GM21576 (cell line): Measurements from ENCODE around the gene HTR3D.
A peak's percentile ranks its signal among the peaks of the same experiment; 100 is the strongest.
"Not testable (repeated sequence)": the region's sequence is repeated elsewhere in the genome, so short reads cannot be mapped to it uniquely, and the experiment has no call there.

Experiments used
- ATAC-seq: cut with Tn5 transposase; IDR thresholded peaks from one replicate; pipeline ENCODE4 v1.9.1; 2021; ENCODE audit warnings: mild to moderate bottlenecking, moderate library complexity; ENCODE audit not compliant: unreplicated experiment

The HTR3D gene

DNA sequence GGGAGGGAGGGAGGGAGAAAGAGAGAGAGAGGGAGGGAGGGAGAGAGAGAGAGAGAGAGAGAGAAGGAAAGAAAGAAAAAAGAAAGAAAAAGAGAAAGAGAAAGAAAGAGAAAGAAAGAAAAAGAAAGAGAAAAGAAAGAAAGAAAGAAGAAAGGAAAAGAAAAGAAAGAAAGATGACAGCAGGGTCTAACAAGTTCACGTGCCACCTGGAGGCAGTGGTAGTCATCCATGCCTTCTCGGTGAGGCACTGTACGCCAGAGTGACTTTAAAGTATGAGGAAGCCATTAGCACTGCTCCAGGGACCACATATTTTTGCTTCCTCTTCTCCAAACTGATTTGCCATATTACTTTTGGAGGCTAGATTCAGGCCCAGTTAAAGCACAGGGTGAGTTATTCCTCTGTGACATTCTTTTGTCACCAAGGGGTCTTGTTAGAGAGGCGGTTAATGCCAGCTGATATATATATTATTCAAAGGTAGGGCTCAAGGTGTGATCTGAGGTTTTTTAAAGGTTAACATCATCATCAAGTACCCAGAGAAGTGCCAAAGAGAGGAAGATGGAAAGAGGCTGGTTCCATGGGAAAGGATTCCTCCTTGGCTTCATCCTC lies at the start of gene HTR3D:
TSS of gene HTR3D (plus strand) at position 556 of the 606 bp plus-strand sequence. CDS start at position 556, 0 bp downstream.
- no peak for ATAC-seq

DNA sequence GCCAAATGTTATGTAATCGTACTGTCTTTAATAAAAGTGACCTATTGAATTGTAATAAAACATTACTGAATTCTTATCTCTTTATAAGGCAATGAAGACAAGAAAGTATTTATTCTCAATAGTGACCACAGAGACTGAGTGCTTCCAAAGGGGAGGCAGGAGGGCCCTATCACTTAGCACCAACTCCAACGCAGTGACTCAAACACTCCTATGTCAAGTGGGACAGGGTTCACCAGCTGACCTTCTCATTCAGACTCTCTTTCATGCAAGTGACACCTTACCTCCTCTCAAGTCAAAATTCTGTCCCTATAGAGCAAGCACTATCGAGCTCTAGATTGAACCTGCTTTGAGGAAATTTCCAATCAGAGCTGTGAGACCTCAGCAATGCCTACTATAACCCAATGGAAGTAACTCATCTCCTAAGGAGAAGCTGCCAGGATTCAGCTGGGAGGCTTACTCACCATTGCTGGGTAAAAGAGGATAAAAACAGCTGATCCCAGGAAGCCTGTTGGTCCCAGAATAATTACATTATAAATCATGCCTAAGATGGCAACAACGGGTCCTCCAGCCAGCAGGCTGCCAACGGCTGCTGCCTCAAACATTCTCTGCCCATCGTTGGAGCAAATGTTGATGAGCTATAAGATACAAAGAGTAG lies 49.4 kb upstream of the HTR3D start:
- no peak for ATAC-seq

- ATAC-seq = no peak
Observed at GRCh38 chr3:183984127-183984740, 47.3 kb upstream of the HTR3D start.

DNA sequence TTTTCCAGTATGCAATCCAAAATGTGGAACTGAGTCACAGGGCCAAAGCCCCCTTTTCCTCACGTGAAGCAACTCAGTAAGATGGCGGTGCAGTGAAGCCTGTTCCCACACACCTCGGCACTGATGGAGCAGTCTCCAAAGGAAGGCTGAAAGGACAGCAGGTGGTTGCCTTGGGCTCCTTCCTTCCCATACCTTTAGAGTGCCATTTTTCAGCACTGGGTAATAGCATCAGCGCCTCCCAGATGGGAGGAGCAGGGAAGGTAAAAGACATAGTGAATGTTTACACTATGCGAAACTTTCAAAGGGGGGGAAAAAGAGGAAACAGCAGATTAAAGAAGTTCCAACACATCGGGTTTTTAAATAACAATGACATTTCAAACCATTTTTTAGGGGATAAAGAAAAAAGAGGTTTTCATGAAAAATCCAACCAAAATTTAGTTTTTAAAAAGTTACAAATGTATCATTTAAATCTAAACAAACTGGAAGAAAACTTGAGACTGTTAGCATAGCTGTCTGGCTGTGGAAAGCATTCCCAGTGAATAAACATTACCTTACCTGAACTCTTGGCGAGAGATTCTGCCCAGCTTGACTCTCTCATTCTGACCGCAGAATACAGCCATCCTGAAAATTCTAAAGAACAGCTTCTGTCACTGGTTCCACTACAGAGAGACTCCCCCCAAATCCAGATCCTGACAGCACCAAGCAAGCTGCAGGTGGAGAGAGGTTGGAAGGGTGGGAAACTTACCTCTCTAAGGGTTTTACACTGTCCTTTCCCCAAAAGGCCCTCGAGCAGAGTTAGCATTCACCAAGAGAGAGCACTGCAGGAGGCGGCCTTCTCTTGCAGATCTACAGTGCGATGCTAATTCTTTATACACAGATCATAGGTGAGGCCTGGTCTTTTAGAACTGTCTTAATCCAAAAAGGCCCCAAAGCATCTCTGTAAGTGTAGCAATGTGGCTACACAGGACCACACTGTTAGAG lies 46.5 kb upstream of the HTR3D start:
- ATAC-seq = no peak

DNA sequence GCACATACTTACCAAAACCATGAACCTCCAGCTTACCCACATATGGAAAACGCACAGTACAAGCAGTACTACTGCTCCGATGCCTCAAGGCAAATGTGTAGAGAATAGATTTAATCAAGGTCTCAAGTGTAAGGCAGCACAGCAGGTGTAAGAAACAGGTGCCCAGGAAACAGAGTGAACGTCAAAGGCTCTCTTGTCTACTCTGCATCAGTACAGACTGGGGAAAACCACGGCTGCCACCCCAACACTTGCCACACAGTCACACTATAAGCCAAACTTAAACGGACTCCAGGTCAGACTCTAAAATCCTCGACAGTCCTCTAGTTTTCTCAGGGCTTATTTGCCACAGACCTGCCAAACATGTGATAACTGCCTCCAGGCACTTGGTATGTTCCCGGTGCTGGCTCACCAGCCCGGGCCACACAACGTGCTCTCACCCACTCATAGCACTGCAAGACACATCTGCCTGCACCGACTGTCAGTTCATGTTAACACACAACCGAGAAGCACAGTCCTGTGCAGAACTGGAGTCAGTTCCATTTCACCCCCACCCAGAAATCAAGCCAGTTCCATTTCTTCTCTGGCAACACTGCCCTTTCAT lies 44.4 kb upstream of the HTR3D start:
- ATAC-seq = no peak

GRCh38 chr3:183988216-183988790 lies 43.2 kb upstream of the HTR3D start:
- no peak for ATAC-seq

- ATAC-seq = no peak
Observed at GRCh38 chr3:183991403-183991802, 40.1 kb upstream of the HTR3D start.

DNA sequence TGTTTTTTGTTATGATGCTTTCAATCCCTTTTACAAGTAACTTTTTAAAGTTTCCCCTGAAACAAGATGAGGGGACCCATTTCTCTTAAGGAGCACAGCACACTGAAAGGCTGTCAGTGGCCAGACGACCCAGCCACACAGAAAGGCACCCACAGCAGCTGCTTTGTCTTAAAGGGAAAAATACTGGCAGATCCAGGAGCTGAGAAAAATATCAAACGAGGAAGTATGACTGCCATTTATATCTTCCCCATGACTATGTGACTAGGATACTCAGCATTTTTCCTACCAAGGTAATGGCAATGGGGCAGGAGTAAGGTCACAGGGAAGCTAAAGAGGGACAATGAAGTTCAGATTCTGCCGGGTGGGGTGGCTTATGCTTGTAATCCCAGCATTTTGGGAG lies 29.8 kb upstream of the HTR3D start:
- ATAC-seq = no peak

DNA sequence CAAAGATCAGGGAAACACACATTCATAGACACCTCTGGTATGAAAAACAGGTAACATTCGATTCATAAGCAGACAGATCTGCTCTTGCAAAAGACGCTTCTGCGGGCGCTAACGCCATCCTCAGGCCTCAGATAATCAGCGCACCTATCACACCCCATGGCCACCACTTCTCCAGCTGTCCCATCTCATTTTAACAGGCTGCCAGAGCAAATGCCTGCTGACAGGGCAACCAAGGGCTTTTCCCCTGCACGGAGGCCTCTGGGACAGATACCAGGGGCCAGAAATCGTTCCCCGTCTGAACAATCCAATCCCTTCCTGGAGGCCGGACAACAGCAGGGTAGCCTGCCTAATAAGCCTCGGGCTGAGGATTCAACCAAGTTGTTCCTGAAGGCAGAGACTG lies 29.1 kb upstream of the HTR3D start:
- ATAC-seq = no peak

DNA sequence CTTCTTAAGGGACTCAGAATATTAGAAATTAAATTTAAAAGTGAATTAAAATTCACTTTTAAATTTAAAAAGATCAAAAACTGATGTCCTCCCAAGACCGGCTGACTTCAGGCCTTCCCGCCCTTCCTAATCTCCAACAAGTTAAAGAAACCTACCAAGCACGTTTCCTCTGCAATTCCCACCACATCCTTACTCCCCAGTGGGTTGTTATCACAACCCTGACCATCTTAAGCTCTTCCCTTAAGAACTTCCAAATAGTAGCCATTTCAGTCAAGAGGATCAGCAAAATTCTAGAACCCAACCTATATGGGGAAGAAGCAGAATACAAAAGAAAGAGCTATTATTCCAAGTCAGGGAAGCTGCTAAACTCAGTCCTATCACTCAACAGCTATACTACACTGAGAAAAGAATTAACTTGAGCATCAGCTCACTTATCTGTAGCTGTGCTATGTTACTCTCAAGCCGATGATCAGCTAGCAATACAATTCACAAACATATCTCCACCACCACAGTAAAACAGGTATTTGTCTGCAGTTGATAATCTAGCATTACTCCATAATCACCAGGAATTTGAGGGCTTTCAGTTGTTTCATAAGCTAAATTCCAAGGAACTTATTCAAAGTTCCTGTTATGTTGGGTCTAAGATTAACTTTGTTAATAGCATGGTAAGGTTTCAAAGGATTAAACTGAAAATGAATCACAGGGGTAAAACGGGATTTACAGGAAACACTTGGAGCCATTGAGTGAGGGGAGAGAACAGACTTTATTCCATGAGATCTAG lies 28.2 kb upstream of the HTR3D start:
- ATAC-seq = no peak

DNA sequence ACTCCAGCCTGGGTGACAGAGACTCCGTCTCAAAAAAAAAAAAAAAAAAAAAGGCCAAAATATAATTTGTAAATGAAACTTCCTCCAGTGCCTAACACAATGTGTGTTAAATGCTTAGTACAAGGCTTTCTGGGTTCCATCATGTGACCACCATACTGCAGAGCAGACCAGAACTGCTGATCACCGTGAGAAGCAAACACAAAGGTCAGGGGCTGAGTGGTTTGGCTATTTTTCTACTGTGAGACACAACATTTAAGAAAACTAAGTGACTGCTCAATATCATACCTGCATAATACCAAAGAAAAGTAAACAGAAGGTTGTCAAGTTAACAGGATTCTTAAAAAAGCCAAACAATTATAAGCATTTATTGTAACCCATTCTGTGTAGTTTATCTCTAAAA lies 27.1 kb upstream of the HTR3D start:
- no peak for ATAC-seq

GRCh38 chr3:184005941-184006507 lies 25.5 kb upstream of the HTR3D start:
- peak; percentile 73 for ATAC-seq

DNA sequence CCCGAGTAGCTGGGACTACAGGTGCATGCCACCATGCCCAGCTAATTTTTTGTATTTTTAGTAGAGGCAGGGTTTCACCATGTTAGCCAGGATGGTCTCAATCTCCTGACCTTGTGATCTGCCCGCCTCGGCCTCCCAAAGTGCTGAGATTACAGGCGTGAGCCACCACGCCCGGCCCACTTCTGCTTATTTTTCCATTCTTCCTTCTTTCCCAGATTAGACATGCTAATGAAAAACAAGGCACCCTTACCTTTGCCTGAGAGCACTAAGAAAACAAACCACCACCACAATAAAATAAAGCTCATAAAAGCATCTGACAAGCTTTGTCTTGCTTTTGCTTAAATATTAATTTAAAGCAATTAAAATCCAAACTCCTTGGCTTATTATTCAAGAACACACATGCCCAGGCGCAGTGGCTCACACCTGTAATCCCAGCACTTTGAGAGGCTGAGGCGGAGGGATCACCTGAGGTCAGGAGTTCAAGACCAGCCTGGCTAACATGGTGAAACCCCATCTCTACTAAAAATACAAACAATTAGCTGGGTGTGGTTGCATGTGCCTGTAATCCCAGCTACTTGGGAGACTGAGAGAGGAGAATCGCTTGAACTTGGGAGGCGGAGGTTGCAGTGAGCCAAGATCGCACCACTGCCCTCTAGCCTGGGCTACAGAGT lies 24.3 kb upstream of the HTR3D start:
- ATAC-seq = not testable (repeated sequence)

DNA sequence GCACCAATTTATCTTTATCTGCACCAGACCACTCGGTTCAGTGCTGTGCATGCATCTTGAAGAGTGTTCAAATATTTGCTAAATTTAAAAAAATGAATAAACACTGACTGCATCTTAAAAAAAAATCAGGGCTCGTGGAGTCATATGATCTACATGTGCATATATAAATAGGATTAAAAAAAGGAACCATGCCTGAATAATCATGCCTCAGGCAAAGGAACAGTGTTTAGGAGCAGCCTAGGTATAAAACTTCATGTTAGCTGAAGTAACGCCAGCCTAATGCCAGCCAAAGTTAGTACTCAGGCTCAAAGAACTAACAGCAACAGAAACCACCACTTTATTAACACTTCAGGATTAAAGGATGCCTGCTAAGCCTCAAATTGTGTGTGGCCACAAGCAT lies 23.4 kb upstream of the HTR3D start:
- no peak for ATAC-seq

- ATAC-seq = no peak
Observed at GRCh38 chr3:184011230-184011876, 20.2 kb upstream of the HTR3D start.

DNA sequence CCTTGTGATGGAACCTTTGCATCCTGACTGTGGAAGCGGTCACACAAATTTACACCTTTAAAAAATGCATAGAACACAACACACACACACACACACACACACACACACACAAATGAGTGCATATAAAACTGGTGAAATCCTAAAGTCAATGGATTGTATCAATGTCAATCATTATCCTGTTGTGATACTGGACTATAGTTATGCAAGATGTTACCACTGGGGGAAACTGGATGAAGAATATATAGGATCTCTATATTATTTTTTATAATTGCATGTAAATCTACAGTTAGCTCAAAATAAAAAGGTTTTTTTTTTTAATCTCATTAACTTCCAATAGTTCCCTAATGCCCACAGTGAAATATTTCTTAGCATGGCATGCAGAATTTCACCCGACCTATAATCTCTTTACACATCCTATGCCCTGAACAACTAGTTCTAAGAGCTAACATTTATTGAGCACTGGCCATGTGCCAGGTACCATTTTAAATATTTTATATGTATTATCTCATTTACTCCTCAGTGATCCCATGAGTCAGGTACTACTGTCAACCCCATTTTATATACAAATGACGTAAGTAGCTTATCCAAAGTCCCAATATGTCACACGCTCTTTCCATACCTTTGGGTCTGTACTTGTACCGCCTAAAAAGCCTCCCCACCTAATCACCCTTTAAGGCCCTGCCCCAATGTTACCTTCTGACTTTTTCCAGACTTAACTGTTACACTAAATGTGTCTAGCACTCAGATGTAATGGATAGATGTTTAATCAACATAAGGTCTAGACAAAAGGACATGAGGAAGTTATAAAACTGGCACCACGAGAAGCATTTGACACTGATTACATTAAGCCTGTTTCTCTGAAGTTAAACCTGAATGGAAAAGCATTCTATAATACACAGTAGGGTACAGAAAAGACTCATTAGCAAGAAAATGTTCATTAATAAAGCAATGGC lies 19.3 kb upstream of the HTR3D start:
- no peak for ATAC-seq

DNA sequence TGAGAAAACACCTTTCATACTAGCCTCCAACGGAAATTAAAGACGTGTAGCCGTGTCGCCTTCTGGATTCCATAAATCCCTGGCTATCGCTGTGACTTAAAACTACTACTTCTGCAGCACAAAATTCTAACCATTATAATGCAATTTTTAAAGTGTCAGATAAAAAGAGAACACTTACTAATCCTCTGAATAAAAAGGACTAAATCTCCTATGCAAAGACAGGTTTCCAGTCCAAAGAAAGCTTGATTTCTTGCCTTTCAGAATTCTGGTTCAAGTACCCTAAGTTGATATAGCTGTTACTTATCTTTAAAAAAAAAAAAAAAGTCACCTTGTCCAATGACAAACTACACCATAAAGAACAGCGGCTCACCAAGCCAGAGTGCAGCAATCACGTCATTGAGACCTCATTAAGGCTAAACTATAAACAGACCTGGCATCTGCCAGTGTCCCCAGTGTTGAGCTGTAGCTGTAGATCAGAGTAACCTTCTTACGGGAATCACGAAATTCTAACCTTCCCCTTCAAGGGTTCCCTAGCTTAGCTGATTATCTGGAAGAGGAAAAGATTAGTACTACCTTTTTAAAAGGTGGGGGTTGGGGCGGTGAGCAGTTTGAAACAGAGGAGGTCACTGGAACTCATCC lies 16.0 kb upstream of the HTR3D start:
- no peak for ATAC-seq
